ENCODE results near the gene RUNX1. TPM values are rescaled to one million over a fixed set of nuclear protein-coding genes. Genes with fewer than 3 reads are reported as not detected.

Gene RUNX1
- polyA plus RNA-seq, 1 experiment: 20.9 TPM

DNA sequence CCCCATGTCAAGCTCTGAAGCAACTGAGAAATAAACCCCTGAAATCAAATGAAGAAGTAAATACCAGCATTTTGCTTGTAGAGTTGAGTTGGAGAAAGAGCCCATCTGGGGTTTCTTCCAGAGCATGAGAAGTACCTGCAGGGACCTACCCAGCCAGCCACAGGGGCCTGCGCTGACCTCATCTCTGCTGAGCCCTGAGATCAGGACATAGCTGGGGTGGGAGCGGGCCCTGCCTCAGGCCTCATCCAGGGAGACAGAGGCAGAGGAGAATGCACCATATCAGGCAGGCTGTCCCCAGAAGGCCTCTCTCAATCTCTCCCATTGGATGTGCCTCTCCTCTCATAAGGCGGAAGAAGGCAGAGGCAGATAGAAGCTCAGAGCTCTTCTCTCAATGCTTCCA is 27.6 kb downstream of the RUNX1 start:
- ChIA-PET POLR2A (no interaction called here), CTCF (no interaction called here)
- H3K27ac ChIP-seq (ENCODE audit: low read depth, low read length): no peak overlapping the region
- DNase-seq (ENCODE audit: low read depth, low spot score): no peak
- no peaks in the 10 kb centered on the region for H3K9me3 ChIP-seq (ENCODE audit: control insufficient read depth, insufficient read depth, low read length)
- no peaks in the 10 kb centered on the region for H3K27me3 ChIP-seq (ENCODE audit: control insufficient read depth, insufficient read depth, low read length)
- H3K4me3 ChIP-seq (ENCODE audit: low read depth, low read length): no peak overlapping the region
- TF ChIP-seq, protein P1, sequence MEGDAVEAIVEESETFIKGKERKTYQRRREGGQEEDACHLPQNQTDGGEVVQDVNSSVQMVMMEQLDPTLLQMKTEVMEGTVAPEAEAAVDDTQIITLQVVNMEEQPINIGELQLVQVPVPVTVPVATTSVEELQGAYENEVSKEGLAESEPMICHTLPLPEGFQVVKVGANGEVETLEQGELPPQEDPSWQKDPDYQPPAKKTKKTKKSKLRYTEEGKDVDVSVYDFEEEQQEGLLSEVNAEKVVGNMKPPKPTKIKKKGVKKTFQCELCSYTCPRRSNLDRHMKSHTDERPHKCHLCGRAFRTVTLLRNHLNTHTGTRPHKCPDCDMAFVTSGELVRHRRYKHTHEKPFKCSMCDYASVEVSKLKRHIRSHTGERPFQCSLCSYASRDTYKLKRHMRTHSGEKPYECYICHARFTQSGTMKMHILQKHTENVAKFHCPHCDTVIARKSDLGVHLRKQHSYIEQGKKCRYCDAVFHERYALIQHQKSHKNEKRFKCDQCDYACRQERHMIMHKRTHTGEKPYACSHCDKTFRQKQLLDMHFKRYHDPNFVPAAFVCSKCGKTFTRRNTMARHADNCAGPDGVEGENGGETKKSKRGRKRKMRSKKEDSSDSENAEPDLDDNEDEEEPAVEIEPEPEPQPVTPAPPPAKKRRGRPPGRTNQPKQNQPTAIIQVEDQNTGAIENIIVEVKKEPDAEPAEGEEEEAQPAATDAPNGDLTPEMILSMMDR (IDR thresholded peaks at IDR 0.05; ENCODE audit: low read depth, low read length): no peak

DNA sequence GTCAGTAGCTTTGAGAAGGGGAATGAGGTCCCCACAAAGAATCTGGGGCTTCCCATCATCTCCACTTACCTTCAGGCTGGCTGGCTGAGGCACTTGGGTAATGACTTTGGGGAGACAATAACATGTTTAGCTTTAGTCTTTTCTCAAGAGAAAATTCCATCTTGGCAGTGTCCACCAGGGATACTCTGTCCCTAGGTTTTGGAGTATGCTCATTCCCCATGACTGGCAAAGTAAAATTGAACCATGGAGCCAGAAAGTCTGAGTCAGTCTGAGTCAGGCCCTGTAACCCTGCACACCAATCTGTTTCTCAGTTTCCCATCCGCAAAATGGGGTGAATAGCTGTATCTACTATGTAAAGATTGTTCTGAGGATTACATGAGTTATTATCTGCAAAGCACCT is 28.2 kb downstream of the RUNX1 start:
- H3K4me3 ChIP-seq (ENCODE audit: low read depth, low read length): no peak overlapping the region
- H3K27ac ChIP-seq (ENCODE audit: low read depth, low read length): no peak overlapping the region
- H3K27me3 ChIP-seq (ENCODE audit: control insufficient read depth, insufficient read depth, low read length): no peaks in the 10 kb centered on the region
- ChIA-PET CTCF (no interaction called here), POLR2A (no interaction called here)
- no peak for DNase-seq (ENCODE audit: low read depth, low spot score)
- no peaks in the 10 kb centered on the region for H3K9me3 ChIP-seq (ENCODE audit: control insufficient read depth, insufficient read depth, low read length)
- TF ChIP-seq, protein P1 (IDR thresholded peaks at IDR 0.05; ENCODE audit: low read depth, low read length): no peak

DNA sequence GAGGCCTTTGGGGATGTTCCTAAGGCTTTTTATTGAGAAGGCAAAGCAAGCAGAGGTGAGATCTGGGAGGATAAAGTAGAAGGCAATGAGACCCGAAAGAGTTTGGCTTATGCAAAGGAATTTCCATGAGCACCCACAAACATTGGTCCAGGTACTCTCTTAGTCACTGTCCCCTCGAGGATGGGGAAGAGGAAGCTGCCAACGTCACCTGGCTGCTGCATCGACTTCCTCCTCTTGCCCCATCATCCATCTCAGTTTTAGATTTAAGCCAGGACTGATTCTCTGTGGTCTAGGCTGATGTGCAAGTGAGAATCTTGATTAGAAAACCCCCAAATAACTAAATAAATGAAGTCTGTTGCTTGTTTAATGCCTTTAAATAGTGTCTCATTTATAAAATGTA is 28.7 kb downstream of the RUNX1 start:
- CTCF ChIA-PET: no interaction called here
- POLR2A ChIA-PET: no interaction called here
- TF ChIP-seq, protein P1 (IDR thresholded peaks at IDR 0.05; ENCODE audit: low read depth, low read length): no peak
- no peak overlapping the region for H3K4me3 ChIP-seq (ENCODE audit: low read depth, low read length)
- no peaks in the 10 kb centered on the region for H3K27me3 ChIP-seq (ENCODE audit: control insufficient read depth, insufficient read depth, low read length)
- H3K9me3 ChIP-seq (ENCODE audit: control insufficient read depth, insufficient read depth, low read length): no peaks in the 10 kb centered on the region
- no peak overlapping the region for H3K27ac ChIP-seq (ENCODE audit: low read depth, low read length)
- DNase-seq (ENCODE audit: low read depth, low spot score): no peak

DNA sequence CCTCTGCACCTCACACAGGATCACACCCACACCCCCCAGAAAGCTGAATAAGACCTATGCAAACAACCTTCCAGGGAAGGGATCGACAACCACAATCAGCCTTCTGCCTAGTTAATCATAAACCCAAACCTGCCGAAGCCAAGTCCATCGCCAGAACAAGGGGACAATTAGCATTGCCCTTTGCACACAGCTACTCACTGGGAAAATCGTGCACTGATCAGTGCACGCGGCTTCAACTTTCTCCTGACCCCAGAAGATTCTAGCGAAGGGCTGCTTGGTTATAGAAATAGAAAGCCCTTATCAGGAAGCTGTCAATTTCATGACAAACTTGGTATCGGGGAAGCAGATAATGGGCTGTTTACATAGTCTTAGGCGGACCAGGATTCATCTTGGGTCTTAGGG is 29.5 kb downstream of the RUNX1 start:
- Histone ChIP-seq H3K4me3 (ENCODE audit: low read depth, low read length) (no peak overlapping the region), H3K27ac (ENCODE audit: low read depth, low read length) (no peak overlapping the region), H3K9me3 (ENCODE audit: control insufficient read depth, insufficient read depth, low read length) (no peaks in the 10 kb centered on the region), H3K27me3 (ENCODE audit: control insufficient read depth, insufficient read depth, low read length) (no peaks in the 10 kb centered on the region)
- ChIA-PET POLR2A (no interaction called here), CTCF (no interaction called here)
- no peak for DNase-seq (ENCODE audit: low read depth, low spot score)
- TF ChIP-seq, protein P1 (IDR thresholded peaks at IDR 0.05; ENCODE audit: low read depth, low read length): no peak

DNA sequence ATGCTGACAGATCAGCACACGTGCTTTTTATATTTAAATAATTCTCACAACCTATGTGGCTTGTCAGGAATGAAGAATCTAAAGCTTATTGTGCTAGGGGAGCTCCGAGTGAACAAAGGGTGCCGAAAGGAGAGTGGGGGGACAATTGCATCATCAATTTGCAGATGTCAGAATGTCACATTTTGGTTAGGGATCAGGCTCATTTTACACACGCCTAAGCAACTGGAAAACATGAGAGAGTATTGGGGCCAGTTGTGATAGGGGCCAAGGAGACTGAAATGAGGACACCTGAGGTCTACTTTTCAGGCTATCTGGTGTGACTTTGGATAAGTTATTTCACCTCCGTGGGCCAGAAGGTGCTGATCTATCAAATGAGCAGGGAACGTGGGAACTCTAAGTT is 31.8 kb downstream of the RUNX1 start:
- Histone ChIP-seq H3K27me3 (ENCODE audit: control insufficient read depth, insufficient read depth, low read length) (no peaks in the 10 kb centered on the region), H3K27ac (ENCODE audit: low read depth, low read length) (no peak overlapping the region), H3K4me3 (ENCODE audit: low read depth, low read length) (no peak overlapping the region), H3K9me3 (ENCODE audit: control insufficient read depth, insufficient read depth, low read length) (no peaks in the 10 kb centered on the region)
- DNase-seq (ENCODE audit: low read depth, low spot score): no peak
- TF ChIP-seq, protein P1 (IDR thresholded peaks at IDR 0.05; ENCODE audit: low read depth, low read length): no peak
- CTCF ChIA-PET: no interaction called here
- POLR2A ChIA-PET: interaction anchor here (0.7 kb wide), 1 partner anchor 127 kb away, joined by 4 read pairs; no protein-coding TSS in a partner anchor

All from AG04450 (cell line).